Measurements from ENCODE around the gene SLC24A3. TPM values are rescaled to one million over a fixed set of nuclear protein-coding genes. Genes with fewer than 3 reads are reported as not detected.

SLC24A3 gene
- polyA plus RNA-seq, 12 donors = 10.9 to 35.4 (median 21.7) TPM; not detected in 1

GRCh38 chr20:19236371-19237055 lies 24.1 kb downstream of the SLC24A3 start:
- DNase-seq = no peak

GRCh38 chr20:19241440-19241839 lies 29.0 kb downstream of the SLC24A3 start:
- no peak for DNase-seq

GRCh38 chr20:19244291-19244690 lies 31.8 kb downstream of the SLC24A3 start:
- DNase-seq = no peak

- no peak for DNase-seq
These were observed 36.9 kb downstream of the SLC24A3 start for GRCh38 chr20:19249106-19249879.

- no peak for DNase-seq
These were observed 37.9 kb downstream of the SLC24A3 start for GRCh38 chr20:19250346-19250745.

- no peak for DNase-seq
These were observed 39.1 kb downstream of the SLC24A3 start for GRCh38 chr20:19251506-19251905.

- no peak for DNase-seq
These were observed 39.5 kb downstream of the SLC24A3 start for GRCh38 chr20:19251958-19252357.

- DNase-seq = no peak
These were observed 40.1 kb downstream of the SLC24A3 start for GRCh38 chr20:19252451-19253120.

GRCh38 chr20:19253316-19253715 lies 40.9 kb downstream of the SLC24A3 start:
- DNase-seq = no peak

GRCh38 chr20:19253916-19254820 lies 41.7 kb downstream of the SLC24A3 start:
- no peak for DNase-seq

- DNase-seq = no peak
These were observed 42.5 kb downstream of the SLC24A3 start for GRCh38 chr20:19254956-19255355.

- no peak for DNase-seq
These were observed 43.6 kb downstream of the SLC24A3 start for GRCh38 chr20:19256085-19256484.

- peak; percentile 28 for DNase-seq
These were observed 44.6 kb downstream of the SLC24A3 start for GRCh38 chr20:19256906-19257595.

GRCh38 chr20:19257865-19258264 lies 45.4 kb downstream of the SLC24A3 start:
- no peak for DNase-seq

- no peak for DNase-seq
These were observed 46.7 kb downstream of the SLC24A3 start for GRCh38 chr20:19259141-19259591.

GRCh38 chr20:19260412-19261090 lies 48.1 kb downstream of the SLC24A3 start:
- no peak for DNase-seq

- no peak for DNase-seq
These were observed 51.7 kb downstream of the SLC24A3 start for GRCh38 chr20:19264191-19264590.

GRCh38 chr20:19265646-19266374 lies 53.4 kb downstream of the SLC24A3 start:
- DNase-seq = no peak

GRCh38 chr20:19268426-19268825 lies 56.0 kb downstream of the SLC24A3 start:
- DNase-seq = no peak
